Transverse colon (tissue), 4 donors: Measurements from ENCODE around the gene NXPH2. TPM values are rescaled to one million over a fixed set of nuclear protein-coding genes. Genes with fewer than 3 reads are reported as not detected.

ENCODE experiments used
- DNase-seq: peaks from one replicate; pipeline ENCODE4 v3.0.0-alpha.2; 2019
- H3K27ac ChIP-seq, 4 donors: fragments of 200-600 bp; sonication (generic); 2 replicates each; pipeline ENCODE4 v1.5.1; 2016 to 2018; ENCODE audit warnings: inconsistent platforms in 4 of 4
- H3K27me3 ChIP-seq: fragments of 200-600 bp; sonication (generic); 2 replicates; pipeline ENCODE4 v1.5.1; 2017; ENCODE audit warnings: inconsistent platforms
- H3K36me3 ChIP-seq, 4 donors: fragments of 200-600 bp; sonication (generic); 2 replicates each; pipeline ENCODE4 v1.5.1; 2017 to 2019; ENCODE audit warnings: inconsistent platforms in 4 of 4
- H3K4me1 ChIP-seq, 4 donors: fragments of 200-600 bp; sonication (generic); 2 replicates each; pipeline ENCODE4 v1.5.1; 2017 to 2020; ENCODE audit warnings: inconsistent platforms in 4 of 4
- H3K4me3 ChIP-seq, 4 donors: fragments of 200-600 bp; sonication (generic); 1 replicate in 1 of 4; 2 replicates in 3 of 4; pipeline versions ENCODE4 v1.5.1 to v1.6.1; 2017 to 2019; ENCODE audit warnings: inconsistent platforms in 4 of 4
- H3K9me3 ChIP-seq, 2 donors: fragments of 200-600 bp; sonication (generic); 2 replicates each; pipeline ENCODE4 v1.5.1; 2017 to 2019; ENCODE audit warnings: inconsistent platforms in 2 of 2
- EP300 ChIP-seq: sonication (generic); formaldehyde crosslinking; IDR thresholded peaks from one replicate; pipeline ENCODE4 v1.6.1; 2017; ENCODE audit warnings: antibody characterized with exemption, low read depth
- POLR2A ChIP-seq: fragments of 450-650 bp; IDR thresholded peaks from one replicate; pipeline ENCODE4 v1.6.1; 2016; ENCODE audit warnings: antibody characterized with exemption, mild to moderate bottlenecking, moderate library complexity
- POLR2AphosphoS5 ChIP-seq, 3 donors: sonication (generic); formaldehyde crosslinking; IDR thresholded peaks; one replicate each; pipeline ENCODE4 v1.6.1; 2016; ENCODE audit warnings: antibody characterized with exemption in 3 of 3
- whole genome bisulfite sequencing, 2 donors: methylation state at CpG; one replicate each; pipeline ENCODE4 v1.1.5; 2018; ENCODE audit warnings: low coverage in 1 of 2; 5-methylcytosine and 5-hydroxymethylcytosine counted together
- in situ Hi-C, 4 donors: fragments of 200-750 bp; cut with MboI; loops; one replicate each; pipeline versions ENCODE4 v1.15.0 to v1.15.1; 2017; ENCODE audit warnings: low sequenced_read_pairs in 3 of 4, low pct_ligation_motif_present in 1 of 4, low pct_unique_long_range_greater_than_20kb in 1 of 4
- intact Hi-C: fragments of 100-400 bp; cut with DNase I; formaldehyde crosslinking; loops from one replicate; pipeline ENCODE4 v1.15.1; 2023; ENCODE audit warnings: low total_unique reads
- total RNA-seq, 4 donors: library from RNA; depleted of rRNA; stranded (reverse); fragments of >200 nt; gene quantifications; one replicate each; pipeline ENCODE4 v1.1.0, GENCODE V29; 2016
- TF ChIP-seq, protein P1 (sequence below), 5 experiments: fragments of 200-600 bp in 3 of 5; fragments of 450-650 bp in 2 of 5; sonication (generic) in 3 of 5; IDR thresholded peaks; 1 replicate in 2 of 5; 2 replicates in 3 of 5; pipeline ENCODE4 v1.5.1; 2016 to 2017; ENCODE audit warnings: antibody characterized with exemption in 5 of 5, inconsistent platforms in 3 of 5, mild to moderate bottlenecking in 2 of 5, moderate library complexity in 1 of 5

The NXPH2 gene
- total RNA-seq, 4 donors from 2014 or later, result not detected

DNA sequence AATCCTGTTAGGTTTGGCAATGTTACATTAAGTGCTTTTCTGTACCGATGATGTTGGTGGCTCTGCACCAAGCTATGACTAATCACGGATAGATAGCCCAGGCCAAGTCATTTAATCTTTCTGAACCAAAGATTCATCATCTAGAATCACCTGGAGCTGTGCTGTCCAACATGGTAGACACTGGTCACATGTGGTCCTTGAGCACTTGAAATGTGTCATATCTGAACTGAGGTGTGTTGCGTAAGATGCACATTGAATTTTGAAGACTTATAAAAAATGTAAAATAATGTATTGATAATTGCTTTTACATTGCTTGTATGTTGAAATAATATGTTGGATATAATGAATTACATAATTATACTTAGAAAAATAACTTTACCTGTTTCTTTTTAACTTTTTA lies 39.8 kb upstream of the NXPH2 start:
- no peaks in the 10 kb centered on the region for H3K4me1 ChIP-seq
- in situ Hi-C loops (loop anchor here in 1 of 4 donors (10.0 kb wide), 1 partner anchor 905 kb away; no protein-coding TSS in a partner anchor), intact Hi-C loops (no loop called here)
- 81 to 92% methylated on average over 3 of the region's 3 CpGs for WGBS, 2 donors
- H3K4me3 ChIP-seq, result no peak overlapping the region
- no peak overlapping the region for H3K27ac ChIP-seq
- no peaks in the 10 kb centered on the region for H3K27me3 ChIP-seq
- no peak for DNase-seq
- H3K36me3 ChIP-seq, result no peaks in the 10 kb centered on the region
- no peaks in the 10 kb centered on the region for H3K9me3 ChIP-seq
- TF ChIP-seq POLR2A, result no peak
- no peak for TF ChIP-seq POLR2AphosphoS5 (IDR thresholded peaks at IDR 0.05)
- TF ChIP-seq, protein P1, sequence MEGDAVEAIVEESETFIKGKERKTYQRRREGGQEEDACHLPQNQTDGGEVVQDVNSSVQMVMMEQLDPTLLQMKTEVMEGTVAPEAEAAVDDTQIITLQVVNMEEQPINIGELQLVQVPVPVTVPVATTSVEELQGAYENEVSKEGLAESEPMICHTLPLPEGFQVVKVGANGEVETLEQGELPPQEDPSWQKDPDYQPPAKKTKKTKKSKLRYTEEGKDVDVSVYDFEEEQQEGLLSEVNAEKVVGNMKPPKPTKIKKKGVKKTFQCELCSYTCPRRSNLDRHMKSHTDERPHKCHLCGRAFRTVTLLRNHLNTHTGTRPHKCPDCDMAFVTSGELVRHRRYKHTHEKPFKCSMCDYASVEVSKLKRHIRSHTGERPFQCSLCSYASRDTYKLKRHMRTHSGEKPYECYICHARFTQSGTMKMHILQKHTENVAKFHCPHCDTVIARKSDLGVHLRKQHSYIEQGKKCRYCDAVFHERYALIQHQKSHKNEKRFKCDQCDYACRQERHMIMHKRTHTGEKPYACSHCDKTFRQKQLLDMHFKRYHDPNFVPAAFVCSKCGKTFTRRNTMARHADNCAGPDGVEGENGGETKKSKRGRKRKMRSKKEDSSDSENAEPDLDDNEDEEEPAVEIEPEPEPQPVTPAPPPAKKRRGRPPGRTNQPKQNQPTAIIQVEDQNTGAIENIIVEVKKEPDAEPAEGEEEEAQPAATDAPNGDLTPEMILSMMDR (IDR thresholded peaks at IDR 0.05), result no peak

DNA sequence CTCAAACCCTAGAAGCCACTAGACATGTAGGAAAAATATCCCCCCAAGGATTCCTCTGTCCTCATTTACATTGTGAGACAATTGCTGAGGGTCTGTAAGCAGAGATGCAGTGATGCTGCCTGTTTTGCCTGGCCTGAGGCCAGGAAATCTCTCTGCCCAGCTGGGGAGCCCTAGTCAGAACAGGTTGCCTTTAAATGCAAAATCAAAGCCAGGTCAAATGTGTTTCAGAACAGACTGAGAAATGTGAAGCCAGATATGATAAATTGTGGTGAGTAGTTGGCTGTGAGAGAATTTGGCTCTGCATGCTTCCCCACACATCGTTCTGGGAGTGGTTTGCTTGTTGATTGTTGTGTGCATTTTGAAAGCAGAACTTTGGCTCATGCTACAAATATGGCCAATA lies 38.4 kb upstream of the NXPH2 start:
- no peaks in the 10 kb centered on the region for H3K9me3 ChIP-seq
- TF ChIP-seq POLR2A (no peak), EP300 (no peak), POLR2AphosphoS5 (IDR thresholded peaks at IDR 0.05) (no peak)
- TF ChIP-seq, protein P1 (IDR thresholded peaks at IDR 0.05), result no peak
- in situ Hi-C loops (no loop called here), intact Hi-C loops (no loop called here)
- WGBS, 2 donors, result 12% methylated on average over 1 of the region's 1 CpG; no CpG with 5 or more reads in 1 of the 2 donors
- DNase-seq, result no peak
- no peak overlapping the region for H3K4me3 ChIP-seq
- no peaks in the 10 kb centered on the region for H3K27me3 ChIP-seq
- no peaks in the 10 kb centered on the region for H3K4me1 ChIP-seq
- H3K27ac ChIP-seq, result no peak overlapping the region
- no peaks in the 10 kb centered on the region for H3K36me3 ChIP-seq

DNA sequence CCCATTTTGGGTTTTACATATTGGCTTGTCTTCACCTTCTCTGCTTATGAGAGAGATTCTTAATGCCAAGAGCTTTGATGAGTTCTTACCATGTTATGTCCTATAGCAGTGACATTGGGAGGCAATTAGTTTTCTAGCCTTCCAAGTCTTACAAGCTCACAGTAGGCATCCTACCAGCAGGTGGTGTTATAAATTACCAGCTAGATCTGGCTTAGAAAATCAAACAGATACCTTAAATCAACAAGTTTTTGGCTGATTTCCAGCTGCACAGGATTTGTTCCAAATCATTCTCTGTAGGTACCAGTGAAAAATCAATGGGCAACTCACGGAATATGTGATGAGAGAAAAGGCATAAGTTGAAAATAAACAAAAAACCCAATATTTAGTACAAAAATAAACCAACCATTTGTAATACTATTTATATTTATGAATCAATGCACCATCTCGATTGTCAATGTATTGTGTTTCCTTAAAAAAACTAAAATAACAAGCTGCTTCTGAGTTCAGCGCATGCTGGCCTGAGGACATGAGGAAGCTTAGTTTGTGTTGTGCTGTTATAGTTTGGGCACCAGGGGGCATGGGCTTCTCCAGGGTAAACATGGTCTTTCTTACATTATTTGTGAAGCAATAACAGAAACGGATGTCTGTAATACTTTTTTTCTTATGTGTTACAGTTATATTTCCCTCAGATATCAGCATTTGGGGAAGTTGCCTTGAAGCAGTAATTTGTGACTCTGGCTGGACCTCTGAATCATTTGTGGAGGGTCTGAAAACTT lies 34.1 kb upstream of the NXPH2 start:
- DNase-seq, result no peak
- TF ChIP-seq, protein P1 (IDR thresholded peaks at IDR 0.05), result no peak
- TF ChIP-seq EP300 (no peak), POLR2AphosphoS5 (IDR thresholded peaks at IDR 0.05) (no peak), POLR2A (no peak)
- Histone ChIP-seq H3K27me3 (no peaks in the 10 kb centered on the region), H3K4me1 (no peaks in the 10 kb centered on the region), H3K27ac (no peak overlapping the region), H3K36me3 (no peaks in the 10 kb centered on the region), H3K4me3 (no peak overlapping the region), H3K9me3 (no peaks in the 10 kb centered on the region)
- in situ Hi-C loops, result no loop called here
- 56 to 73% methylated on average over 4 of the region's 4 CpGs for WGBS, 2 donors
- intact Hi-C loops, result no loop called here

DNA sequence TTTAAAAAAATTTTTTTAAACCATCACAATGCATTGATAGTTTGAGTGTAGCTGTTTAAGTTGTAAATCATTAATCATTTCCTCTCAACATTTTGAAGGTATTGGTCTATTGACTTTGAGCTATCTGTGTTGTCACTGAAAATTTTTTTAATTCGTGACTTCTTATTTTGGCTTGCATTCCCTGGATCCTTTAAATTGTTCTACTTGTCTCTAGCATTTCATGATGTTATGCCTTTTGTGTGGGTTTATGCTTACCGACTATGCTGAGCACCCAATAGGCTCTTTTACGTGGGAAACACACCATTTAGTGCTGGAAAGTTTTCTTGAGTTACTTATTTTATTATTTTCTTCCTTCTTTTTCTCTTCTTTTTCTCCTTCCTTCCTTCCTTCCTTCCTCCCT lies 31.2 kb upstream of the NXPH2 start:
- intact Hi-C loops, result no loop called here
- Histone ChIP-seq H3K27me3 (no peaks in the 10 kb centered on the region), H3K4me1 (no peaks in the 10 kb centered on the region), H3K36me3 (no peaks in the 10 kb centered on the region), H3K4me3 (no peak overlapping the region), H3K27ac (no peak overlapping the region), H3K9me3 (no peaks in the 10 kb centered on the region)
- 67% methylated on average over 3 of the region's 3 CpGs for WGBS, 2 donors
- TF ChIP-seq, protein P1 (IDR thresholded peaks at IDR 0.05), result no peak
- TF ChIP-seq EP300 (no peak), POLR2A (no peak), POLR2AphosphoS5 (IDR thresholded peaks at IDR 0.05) (no peak)
- no peak for DNase-seq
- in situ Hi-C loops, result no loop called here
